ENCODE measurements around the gene AGTRAP.
A peak's percentile ranks its signal among the peaks of the same experiment; 100 is the strongest.

Gene AGTRAP

DNA sequence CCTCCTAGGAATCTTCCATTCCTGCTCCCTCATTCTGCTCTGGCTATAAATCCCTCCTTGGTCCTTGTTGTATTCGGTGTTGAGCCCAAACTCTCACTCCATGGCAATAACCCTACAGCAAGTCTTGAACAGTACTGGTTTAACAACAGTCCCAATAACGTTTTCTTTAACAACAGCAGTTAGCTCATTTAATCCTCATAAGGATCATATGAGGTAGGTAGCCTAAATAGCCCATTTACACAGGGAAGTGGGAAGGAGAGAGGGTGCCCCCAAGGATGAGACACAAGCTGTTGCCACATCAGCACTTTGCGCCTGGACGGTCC is 444 bp upstream of the AGTRAP start:
- DNase-seq (ENCODE audit: low read depth in 3 of 3), result no peak

DNA sequence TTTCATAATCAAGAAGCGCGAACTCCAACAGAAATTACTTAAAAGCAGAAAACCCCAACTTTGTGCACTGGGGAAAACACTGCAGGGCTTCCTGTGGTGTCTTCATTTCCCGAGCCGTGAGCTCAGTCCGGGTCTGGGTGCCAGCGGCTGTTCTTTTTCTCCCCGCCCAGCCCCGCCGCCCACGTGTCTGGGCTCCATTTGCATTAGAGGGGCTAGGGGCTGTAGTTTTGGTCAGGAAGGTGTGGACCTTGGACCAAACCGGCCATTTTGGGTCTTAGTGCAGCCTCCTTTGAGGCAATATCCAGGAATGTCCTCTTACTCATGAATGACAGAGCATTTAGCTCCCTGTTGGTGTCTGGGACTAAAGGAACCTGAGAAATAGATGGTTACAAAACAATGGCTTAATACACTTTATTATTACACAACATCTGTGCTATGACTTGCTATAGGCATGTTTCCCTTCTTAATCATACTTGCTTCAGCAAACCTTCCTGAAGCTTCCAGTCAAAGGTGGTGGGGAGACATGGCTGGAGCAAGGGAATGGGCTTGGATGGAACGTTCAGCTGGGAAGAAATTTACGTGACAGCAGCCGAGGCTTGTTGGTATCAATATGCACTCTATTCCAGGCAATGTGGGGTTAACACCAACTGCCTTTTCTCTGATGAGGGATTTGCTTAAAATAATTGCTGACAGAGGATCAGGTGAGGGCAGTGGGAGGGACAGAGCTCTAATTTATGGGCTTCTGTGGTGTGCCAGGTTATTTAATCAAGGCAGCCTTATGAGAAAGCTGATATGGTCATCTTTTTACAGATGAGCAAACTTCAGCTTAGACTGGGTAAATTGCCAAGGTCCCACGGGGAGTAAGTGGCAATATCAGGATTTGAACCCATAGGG is 1.1 kb downstream of the AGTRAP start:
- peak in 1 of 3 experiments; percentile 38 for DNase-seq (ENCODE audit: low read depth in 3 of 3)

DNA sequence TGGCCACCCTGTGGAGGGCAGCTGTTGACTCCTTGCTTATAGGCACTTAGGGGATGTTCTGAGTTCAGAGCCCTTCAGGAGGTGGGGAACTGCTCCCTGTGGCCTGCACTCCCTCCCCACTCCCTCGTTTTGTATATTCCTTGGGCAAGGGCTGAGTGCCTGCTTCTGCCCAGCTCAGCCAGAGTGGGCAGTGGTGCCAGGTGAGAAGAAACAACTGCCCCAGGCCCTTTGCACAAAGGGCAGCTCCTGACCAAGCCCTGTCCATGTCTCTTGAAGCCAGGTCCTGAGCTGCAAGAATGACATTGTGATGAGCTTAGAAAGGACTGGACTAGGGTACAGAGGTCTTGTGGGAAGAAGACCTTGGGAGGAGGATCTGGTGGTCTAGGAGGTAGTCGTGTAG is 2.2 kb downstream of the AGTRAP start:
- no peak for DNase-seq (ENCODE audit: low read depth in 3 of 3)

DNA sequence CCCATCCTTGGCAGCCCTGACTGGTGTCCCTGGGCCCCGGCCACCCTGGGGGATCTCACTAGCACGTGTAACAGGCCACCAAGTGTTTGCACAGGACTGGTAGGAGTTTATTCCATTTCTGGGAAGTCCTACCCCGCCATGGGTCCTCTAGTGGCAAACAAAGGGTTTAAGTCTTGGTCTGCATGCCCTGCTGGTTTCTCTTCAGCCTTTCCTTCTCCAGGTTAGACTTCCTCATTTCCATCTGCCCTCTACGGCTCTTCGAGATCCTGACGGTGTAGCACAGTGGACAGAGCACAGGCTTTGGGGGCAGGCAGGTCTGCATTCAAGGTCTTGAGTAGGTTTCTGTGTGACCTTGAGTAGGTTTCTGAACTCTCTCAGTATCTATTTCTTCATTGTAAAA is 2.8 kb downstream of the AGTRAP start:
- no peak for DNase-seq (ENCODE audit: low read depth in 3 of 3)

DNA sequence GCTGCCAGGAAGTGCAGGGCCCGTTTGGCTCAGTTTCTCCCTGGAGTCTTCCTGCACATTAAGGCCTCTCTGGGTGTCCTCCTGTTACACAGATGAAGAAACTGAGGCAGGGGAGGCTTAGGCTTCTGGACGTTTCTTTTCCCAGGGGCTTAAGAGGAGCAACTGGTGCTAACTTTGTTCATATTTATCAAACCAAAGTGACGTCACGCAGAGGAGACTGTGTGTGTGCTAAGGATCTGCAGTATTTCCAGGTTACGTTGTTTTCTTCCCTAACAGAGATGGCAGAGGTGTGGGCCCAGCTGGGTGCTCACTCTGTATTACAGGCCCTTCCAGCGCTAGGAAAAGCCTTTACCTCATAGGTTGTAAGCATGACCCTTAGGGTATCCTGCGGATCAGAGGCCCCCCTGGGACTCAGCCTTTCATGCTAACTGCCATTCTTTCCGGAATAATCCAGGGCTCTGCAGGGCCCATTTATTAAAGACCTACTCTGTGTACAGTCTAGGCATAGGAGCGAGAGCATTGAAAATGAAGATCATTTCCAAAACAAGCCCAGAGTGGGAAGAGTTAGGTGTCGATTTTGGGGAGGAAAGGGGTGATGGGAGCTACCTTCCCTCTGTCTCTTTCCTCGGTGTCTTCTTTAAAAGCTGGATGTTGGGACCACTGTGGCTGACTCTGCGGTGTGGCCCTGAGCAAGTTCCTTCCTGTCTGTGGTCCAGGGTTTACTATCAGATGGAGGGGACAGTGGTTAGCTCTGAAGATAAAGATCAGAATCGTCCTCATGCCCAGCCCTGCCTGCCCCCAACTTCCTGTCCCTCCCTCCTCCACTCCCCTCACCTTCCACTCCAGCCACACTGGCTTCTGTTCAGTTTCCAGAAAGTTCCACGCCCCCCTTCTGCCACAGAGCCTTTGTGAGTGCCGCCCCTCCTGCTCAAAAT is 4.6 kb downstream of the AGTRAP start:
- DNase-seq (ENCODE audit: low read depth in 3 of 3), result peak in 1 of 3 experiments; percentile 22

DNA sequence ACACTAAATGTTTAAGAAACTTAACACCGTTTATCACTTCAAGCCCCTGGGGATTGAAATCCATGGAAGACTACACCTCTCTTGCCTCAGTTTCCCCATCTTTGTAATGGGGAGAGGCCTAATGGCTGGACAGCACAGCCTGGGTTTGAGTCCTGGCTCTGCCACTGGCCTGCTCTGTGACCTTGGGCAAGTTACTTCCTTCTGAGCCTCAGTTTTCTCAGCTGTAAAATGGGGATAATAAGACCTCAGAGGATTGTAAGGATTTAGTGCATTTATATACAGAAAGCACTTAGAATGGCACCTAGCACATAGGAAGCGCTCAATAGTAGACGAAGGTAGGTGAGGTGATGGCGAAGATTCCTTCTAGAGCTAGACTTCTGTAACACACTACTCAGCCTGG is 5.5 kb downstream of the AGTRAP start:
- DNase-seq (ENCODE audit: low read depth in 3 of 3), result no peak

DNA sequence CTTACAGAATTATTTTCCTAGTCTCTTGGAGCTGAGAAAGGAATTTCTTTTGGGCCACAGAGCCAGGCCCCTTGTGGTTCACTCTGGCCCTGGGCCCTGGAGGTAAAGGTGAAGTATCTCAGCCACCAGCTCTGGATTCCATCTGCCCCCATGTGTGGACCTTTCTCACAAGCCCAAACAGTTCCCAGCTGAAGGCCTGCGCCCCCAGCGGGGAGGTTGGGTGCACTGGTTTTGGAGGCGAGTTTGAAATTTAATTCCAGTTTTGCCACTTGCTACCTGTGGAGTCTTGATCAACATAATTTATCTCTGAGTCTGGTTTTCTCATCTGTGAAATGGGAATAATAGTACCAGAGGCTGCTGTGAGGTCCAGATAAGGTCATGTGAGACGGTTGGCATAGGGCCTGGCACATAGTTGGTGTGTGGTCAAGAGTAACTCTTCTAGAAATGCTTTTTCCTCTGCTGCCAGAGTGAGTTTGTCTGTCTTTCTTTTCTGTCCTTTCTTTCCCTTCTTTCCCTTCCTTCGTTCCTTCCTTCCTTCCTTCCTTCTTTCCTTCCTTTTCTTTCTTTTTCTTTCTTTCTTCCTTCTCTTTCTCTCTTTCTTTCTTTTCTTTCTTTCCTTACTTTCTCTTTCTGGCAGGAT is 6.1 kb downstream of the AGTRAP start:
- DNase-seq (ENCODE audit: low read depth in 3 of 3), result no peak

DNA sequence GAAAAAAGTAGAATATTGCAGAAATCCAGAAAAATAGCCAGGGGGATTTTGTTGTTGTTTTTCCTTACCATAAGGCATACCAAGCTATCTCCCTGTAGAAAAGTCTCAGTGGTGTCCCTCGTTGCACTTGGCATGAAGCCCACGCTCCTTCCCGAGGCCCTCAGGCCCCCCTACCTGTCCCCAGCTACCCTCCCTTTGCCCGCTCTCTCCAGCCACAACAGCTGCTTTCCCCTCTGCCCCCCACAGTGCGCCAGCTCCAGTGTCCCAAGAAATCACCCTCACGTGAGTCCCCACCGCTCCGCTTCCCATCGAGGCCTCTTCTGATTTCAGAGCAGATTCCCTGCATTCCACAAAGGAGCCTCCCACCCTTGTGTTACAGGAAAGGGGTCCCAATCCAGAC is 8.4 kb downstream of the AGTRAP start:
- no peak for DNase-seq (ENCODE audit: low read depth in 3 of 3)

DNA sequence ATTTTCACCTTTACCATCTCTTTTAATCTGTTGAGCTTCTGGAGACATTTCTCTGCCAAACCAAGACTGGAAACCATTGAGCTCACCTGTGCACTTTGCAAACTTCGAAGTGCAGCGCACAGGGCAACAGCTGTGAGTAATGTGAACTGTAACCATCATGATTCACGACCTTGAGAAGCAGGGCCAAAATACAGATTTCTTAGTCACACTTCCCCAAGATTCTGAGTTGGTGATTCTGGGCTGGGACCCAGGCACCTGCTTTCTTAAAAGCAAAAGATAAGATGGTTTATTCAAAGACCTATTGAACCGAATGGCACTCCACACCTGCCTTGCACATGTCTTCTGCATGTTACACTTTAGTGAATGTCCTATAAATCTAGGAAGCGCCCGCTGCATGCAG is 10.2 kb downstream of the AGTRAP start:
- no peak for DNase-seq (ENCODE audit: low read depth in 3 of 3)

DNA sequence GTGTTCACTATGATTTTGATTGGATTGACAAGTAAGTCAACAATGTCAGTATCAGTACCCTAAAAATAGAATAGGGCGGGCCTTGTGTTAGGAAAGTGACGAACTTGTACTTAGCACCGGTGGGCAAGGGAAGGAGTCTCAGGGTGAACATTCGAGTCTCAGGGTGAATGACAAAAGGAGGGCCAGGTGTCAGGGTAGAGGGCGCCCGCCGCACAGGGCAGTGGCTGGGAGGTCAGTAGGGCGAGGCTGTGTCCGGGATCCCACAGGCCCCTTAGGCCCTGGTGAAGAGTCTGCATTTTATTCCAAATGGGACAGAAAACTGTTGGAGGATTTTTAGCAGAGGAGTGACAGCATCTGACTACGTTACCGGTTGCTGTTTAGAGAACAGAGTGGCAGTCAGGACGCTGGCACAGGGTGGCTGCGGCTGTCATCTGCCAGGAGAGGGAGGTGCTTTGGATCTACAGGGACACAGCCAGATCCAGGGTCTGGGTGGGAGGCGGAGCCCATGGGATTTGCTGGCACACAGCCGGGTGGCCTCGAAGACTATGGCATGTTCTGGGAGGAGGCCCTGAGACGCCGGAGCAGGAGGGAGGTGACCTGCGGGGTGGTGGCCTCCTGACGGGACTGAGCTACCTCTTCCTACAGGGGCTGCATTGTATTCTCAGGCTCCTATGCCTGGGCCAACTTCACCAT is 11.0 kb downstream of the AGTRAP start:
- no peak for DNase-seq (ENCODE audit: low read depth in 3 of 3)

DNA sequence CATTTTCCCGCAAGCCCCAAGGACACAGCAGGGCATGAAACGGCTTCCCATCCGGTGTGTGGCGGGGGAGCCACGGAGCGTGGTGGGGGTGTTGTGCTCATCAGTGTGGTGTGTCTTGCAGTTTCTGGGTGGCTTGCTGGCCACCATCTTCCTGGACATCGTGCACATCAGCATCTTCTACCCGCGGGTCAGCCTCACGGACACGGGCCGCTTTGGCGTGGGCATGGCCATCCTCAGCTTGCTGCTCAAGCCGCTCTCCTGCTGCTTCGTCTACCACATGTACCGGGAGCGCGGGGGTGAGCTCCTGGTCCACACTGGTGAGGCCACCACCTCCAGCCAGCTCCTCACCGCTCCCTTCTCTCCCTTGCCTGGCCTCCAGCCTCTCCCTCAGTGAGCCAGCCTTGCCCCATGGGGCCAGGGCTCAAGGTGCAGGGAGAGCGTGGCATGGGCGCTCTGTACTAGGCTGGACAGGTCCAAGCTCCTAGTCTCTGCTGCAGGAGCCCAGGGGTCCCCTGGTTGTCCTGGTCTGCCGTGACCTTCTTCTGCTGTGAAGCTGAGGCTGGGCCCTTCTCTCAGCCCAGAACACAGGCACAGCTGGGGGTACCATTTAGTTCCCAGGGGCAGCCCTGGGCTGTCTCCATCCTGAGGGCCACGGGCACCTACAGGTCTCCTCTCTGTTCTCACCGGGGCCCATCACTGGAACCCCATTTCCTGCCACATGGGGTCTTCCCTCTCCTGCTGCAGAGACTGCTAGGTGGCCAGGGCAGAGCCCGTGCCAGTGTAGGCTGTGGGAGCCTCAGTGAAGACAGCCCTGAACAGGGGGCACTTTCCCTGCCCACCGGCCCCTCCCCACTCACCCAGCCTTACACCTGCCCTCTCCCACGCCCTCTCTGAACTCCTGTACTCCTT is 12.6 kb downstream of the AGTRAP start:
- no peak for DNase-seq (ENCODE audit: low read depth in 3 of 3)

DNA sequence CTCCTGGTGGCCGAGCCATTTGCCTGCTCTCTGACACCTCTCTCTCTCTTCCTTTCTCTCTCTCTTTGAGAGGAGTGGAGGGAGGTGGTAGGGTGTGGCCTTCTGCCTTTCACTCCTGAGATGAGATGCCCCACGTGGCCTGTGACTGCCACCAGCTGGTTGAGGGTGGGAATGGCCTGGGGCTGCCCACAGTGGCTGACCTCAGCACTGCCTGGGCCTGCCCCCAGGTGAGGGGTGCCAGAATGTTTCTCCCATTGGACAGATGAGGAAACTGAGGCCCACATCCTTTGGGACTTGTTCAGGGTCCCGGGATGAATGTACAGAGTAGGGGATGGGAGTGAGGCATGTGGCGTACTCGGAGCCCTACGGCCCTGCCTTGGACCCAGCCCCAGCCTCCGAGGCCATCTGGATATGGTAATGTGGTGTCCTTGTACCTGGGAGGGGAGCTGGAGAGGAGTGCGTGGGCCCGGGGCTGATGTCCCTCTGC is 13.3 kb downstream of the AGTRAP start:
- peak in 1 of 3 experiments; percentile 50 for DNase-seq (ENCODE audit: low read depth in 3 of 3)

DNA sequence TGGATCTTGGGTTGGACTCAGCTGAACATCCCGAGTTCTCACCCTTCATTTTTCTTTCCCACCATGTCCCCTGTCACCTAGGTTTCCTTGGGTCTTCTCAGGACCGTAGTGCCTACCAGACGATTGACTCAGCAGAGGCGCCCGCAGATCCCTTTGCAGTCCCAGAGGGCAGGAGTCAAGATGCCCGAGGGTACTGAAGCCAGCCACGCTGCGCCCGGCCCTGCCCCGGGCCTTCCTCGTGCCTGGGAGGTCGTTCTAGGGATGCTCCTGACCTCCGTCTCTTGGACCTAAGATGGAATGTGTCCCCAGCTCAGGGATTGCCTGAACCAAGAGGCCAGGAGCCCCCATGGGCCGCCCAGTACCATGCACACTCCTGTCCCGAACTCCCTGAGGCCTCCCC is 14.1 kb downstream of the AGTRAP start:
- DNase-seq (ENCODE audit: low read depth in 3 of 3), result no peak

DNA sequence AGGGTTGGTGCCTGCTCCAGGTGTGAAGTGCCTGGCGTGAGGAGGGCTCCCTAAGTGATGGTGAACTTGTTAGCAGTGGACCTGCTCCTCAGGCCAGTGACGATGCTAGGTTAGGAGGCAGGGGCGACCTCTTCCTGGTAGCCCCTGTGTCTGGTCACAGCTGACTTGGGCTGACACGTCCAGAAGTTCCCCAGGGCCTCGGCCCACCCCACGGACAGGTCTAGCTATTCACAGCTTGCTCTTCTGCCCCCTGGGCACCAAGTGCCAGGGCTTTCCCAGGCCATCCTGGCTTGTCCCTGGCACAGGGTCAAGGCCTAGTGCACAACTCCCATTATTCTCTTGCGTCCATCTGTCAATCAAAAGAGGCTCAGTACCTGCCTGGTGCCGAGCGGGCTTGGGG is 15.2 kb downstream of the AGTRAP start:
- DNase-seq (ENCODE audit: low read depth in 3 of 3), result no peak

DNA sequence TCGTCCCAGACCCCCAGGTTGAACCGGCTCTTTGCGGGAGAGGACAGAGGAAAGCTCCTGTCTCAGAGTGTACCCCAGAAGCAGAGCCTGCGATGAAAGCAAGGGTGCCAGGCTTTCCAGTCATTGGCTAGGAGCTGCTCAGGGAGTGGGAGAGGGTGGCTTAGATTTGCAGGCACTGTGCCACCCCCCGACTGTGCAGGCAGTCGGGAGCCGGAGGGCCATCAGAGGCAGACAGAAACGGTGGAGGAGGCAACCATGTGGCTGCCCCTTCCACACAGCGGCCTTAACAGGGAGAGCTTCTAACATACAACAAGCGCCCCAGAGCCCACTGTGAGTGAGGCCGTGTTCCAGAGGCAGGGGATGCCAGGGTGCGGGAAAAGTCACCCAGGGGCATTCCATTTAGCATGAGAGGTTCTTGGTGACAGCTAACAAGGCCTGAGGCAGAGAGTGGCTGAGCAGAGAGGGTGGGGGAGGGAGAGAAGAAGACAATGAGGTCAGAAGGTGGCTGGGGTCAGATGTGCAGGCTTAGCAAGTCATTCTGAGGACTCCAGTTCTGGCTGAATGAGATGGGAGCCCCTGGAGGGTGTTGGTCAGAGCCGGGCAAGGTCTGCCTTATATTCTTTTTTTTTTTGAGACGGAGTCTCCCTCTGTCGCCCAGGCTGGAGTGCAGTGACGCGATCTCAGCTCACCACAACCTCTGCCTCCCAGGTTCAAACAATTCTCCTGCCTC is 16.6 kb downstream of the AGTRAP start:
- no peak for DNase-seq (ENCODE audit: low read depth in 3 of 3)

DNA sequence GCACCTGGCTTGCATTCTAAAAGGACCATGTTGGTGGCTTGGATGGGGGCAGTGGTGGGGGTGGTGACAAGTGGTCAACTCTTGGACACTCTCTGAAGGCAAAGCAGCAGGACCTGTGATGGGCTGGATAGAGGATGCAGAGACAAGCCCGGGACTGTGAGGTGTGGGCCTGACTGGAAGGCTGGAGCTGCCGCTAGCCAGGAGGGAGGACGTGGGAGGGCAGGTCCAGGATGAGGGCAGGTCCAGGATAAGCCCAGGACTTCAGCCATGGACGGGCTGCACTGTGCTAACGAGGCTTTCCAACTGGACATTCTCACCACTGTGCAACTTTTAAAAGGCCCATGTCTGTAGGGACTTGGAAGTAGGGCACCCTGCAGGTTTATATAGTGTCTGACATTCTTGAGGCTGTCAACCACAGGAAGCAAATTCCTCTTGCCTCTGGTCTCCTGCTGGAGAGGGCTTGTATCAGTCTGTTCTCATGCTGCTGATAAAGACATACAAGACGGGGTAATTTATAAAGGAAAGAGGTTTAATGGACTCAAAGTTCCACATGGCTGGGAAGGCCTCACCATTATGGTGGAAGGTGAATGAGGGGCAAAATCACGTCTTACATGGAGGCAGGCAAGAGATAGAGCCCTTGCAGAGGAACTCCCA is 17.7 kb downstream of the AGTRAP start:
- no peak for DNase-seq (ENCODE audit: low read depth in 3 of 3)

DNA sequence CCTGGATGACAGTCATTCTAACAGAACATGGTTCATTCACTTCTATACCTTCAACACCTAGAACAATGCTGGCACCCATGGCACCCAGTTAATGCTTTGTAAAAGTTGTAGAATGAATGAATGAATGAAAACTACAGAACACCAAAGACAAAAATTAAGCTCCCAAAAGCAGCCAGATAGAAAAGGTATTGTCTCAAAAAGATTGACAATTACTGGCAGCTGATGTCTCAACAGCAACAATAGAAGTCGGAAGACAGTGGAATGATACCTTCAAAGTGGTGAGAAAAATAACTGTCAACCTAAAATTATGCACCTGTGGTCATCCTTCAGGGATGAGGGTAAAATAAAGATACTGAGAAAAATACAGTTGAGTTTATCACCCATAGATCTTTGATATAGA is 21.1 kb downstream of the AGTRAP start:
- DNase-seq (ENCODE audit: low read depth in 3 of 3), result no peak

DNA sequence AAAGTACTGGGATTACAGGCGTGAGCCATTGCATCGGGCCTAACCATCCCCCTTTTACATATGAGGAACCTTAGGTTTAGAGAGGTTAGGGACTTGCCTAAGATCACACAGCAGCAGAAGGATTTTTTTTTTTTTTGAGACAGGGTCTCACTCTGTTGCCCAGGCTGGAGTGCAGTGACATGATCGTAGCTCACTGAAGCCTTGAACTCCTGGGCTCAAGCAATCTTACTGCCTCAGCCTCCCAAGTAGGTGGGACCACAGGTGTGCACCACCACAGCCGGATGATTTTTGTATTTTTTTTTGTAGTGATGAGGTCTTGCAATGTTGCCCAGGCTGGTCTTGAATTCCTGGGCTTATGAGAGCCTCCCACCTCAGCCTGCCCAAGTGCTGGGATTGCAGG is 23.9 kb downstream of the AGTRAP start:
- DNase-seq (ENCODE audit: low read depth in 3 of 3), result no peak

DNA sequence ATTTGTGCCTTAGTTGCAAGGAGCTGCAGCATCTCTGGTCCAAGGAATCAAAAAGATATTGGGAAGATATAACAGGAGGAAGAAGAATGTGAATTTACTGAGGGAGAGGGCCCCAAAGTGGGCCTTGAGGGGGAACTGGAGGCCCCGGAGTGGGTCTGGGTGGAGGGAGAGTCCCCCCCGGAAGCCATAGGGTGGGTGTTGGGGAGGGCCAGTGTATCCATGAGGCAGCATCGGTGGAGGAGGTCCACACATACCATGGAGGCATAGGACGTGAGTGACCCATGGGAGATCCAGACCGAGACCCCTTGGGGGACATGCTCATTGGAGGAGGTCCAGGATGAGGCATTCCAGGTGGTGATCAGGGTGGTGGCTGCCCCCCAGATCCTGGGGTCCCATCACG is 25.3 kb downstream of the AGTRAP start:
- no peak for DNase-seq (ENCODE audit: low read depth in 3 of 3)

Data from stimulated activated CD4-positive, alpha-beta T cell treated with anti-CD3 and anti-CD28 coated beads, TNF-alpha, amount 100 ng/mL, for 24 hours (primary cell).